ENCODE data around the gene RAB7A. TPM values are rescaled to one million over a fixed set of nuclear protein-coding genes. Genes with fewer than 3 reads are reported as not detected.

RAB7A gene
- total and polyA plus RNA-seq, 12 donors = 76.7 to 446 (median 133) TPM

DNA sequence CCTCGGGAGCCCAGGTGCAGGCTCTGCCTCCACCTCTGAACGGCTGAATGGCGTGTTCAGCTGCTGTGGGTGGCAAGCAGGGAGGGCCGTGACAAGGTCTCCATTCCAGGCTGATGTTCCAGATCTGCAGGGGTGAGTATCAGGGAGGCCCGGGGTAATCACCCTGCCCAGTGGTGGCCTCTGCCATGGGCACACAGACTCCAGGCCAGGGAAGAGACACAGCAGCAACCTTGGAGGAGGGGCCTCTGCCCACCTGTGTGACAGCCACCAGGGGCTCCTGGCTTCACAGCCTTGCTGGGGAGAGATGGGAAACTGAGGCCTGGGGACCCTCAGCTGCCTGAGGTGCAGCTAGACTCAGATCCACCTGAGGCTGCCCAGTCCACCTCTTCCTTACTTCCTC lies 127.8 kb downstream of the RAB7A start:
- H3K27me3 ChIP-seq = no peaks in the 10 kb centered on the region
- TF ChIP-seq, protein P1, sequence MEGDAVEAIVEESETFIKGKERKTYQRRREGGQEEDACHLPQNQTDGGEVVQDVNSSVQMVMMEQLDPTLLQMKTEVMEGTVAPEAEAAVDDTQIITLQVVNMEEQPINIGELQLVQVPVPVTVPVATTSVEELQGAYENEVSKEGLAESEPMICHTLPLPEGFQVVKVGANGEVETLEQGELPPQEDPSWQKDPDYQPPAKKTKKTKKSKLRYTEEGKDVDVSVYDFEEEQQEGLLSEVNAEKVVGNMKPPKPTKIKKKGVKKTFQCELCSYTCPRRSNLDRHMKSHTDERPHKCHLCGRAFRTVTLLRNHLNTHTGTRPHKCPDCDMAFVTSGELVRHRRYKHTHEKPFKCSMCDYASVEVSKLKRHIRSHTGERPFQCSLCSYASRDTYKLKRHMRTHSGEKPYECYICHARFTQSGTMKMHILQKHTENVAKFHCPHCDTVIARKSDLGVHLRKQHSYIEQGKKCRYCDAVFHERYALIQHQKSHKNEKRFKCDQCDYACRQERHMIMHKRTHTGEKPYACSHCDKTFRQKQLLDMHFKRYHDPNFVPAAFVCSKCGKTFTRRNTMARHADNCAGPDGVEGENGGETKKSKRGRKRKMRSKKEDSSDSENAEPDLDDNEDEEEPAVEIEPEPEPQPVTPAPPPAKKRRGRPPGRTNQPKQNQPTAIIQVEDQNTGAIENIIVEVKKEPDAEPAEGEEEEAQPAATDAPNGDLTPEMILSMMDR (IDR thresholded peaks at IDR 0.05) = no peak
- TF ChIP-seq POLR2A (IDR thresholded peaks at IDR 0.05) = no peak
- intact Hi-C loops (cut with DNase I) = no loop called here
- H3K9me3 ChIP-seq (replicated peaks in 1 of 3) = peaks cover 0 to 10% (median 0%) of the 10 kb centered on the region in 3 donors
- no peak for DNase-seq
- H3K36me3 ChIP-seq (replicated peaks in 1 of 2) = no peaks in the 10 kb centered on the region
- no peak overlapping the region for H3K4me3 ChIP-seq
- H3K4me1 ChIP-seq (replicated peaks in 1 of 2) = no peaks in the 10 kb centered on the region
- 95 to 99% (median 97%) methylated on average over 3 to 5 of the region's 5 CpGs; no CpG with 5 or more reads in 1 of the 4 donors for WGBS, 4 donors
- no peak overlapping the region for H3K27ac ChIP-seq

DNA sequence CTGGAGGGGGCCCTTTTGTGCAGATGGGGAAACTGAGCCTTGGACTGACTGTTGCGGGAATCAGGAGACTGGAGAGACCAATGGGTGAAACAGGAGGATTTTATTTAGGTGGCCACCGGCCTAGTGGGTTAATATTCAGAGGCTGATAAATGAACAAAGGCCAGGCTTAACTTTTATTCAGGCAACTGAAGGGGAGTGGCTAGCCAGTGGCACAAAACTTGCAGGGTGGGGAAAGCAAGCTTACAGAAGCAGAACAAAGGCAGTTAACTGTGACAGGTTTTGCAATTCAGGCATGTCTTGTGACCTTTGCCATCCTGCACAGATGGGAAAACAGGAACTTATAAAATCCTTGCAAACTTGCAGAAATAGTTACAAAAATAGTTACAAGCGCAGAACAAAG lies 128.5 kb downstream of the RAB7A start:
- Histone ChIP-seq H3K4me1 (replicated peaks in 1 of 2) (no peaks in the 10 kb centered on the region), H3K36me3 (replicated peaks in 1 of 2) (no peaks in the 10 kb centered on the region), H3K4me3 (no peak overlapping the region), H3K27me3 (no peaks in the 10 kb centered on the region), H3K9me3 (replicated peaks in 1 of 3) (peaks cover 0 to 17% (median 0%) of the 10 kb centered on the region in 3 donors), H3K27ac (peak overlapping the region in 1 of 5 donors; percentile 37)
- intact Hi-C loops (cut with DNase I) = no loop called here
- no peak for TF ChIP-seq POLR2A (IDR thresholded peaks at IDR 0.05)
- TF ChIP-seq, protein P1 (IDR thresholded peaks at IDR 0.05) = no peak
- peak in 2 of 7 donors; percentile 18 to 49 for DNase-seq
- 81 to 92% (median 85%) methylated on average over 3 of the region's 3 CpGs for WGBS, 4 donors

- no peak for DNase-seq
- WGBS, 4 donors = 63 to 92% (median 76%) methylated on average over 1 to 4 of the region's 4 CpGs
- Histone ChIP-seq H3K27ac (no peak overlapping the region), H3K9me3 (replicated peaks in 1 of 3) (peaks cover 0 to 26% (median 0%) of the 10 kb centered on the region in 3 donors), H3K4me3 (no peak overlapping the region), H3K27me3 (no peaks in the 10 kb centered on the region), H3K36me3 (replicated peaks in 1 of 2) (no peaks in the 10 kb centered on the region), H3K4me1 (replicated peaks in 1 of 2) (no peaks in the 10 kb centered on the region)
- no peak for TF ChIP-seq POLR2A (IDR thresholded peaks at IDR 0.05)
- TF ChIP-seq, protein P1 (IDR thresholded peaks at IDR 0.05) = no peak
- intact Hi-C loops (cut with DNase I) = no loop called here
These were observed 129.6 kb downstream of the RAB7A start for GRCh38 chr3:128855569-128855968.

DNA sequence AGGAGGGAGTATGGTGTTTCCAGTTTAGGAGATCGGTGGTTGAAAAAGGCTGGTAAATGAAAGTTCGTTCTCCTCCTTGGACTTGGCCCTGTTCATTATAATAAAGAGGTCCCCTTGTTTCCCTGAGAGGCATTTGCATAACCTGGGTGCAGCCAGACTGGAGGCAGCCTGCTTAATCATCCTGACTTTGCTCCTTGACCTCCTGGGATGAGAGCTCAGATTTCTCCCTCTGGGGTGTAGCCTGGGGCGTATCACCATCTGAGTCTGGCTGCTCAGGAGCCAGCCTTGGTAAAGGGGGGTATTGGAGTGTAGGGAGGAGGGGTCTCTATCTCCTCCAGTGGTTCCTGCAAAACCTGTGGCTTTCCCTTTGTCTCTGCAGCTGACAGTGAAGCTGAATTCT lies 132.2 kb downstream of the RAB7A start:
- 72 to 92% (median 88%) methylated on average over 2 to 3 of the region's 3 CpGs for WGBS, 4 donors
- H3K4me3 ChIP-seq = no peak overlapping the region
- H3K36me3 ChIP-seq (replicated peaks in 1 of 2) = no peaks in the 10 kb centered on the region
- intact Hi-C loops (cut with DNase I) = no loop called here
- H3K27ac ChIP-seq = no peak overlapping the region
- TF ChIP-seq, protein P1 (IDR thresholded peaks at IDR 0.05) = no peak
- no peak for TF ChIP-seq POLR2A (IDR thresholded peaks at IDR 0.05)
- H3K4me1 ChIP-seq (replicated peaks in 1 of 2) = no peaks in the 10 kb centered on the region
- DNase-seq = no peak
- peaks cover 0 to 26% (median 0%) of the 10 kb centered on the region in 3 donors for H3K9me3 ChIP-seq (replicated peaks in 1 of 3)
- no peaks in the 10 kb centered on the region for H3K27me3 ChIP-seq
